Measurements from ENCODE around the gene CYP39A1.

GRCh38 chr6:46525583-46525982 is 127.0 kb downstream of the CYP39A1 start:
- TF ChIP-seq POLR2A (IDR thresholded peaks at IDR 0.05) = no peak
- no peak for TF ChIP-seq CTCF (IDR thresholded peaks at IDR 0.05)
